ENCODE results near the gene CHCHD6. TPM values are rescaled to one million over a fixed set of nuclear protein-coding genes. Genes with fewer than 3 reads are reported as not detected.

The CHCHD6 gene
- total and polyA plus RNA-seq, 2 donors (not counting 3 experiments of a cell fraction or from before 2014, with no cell fraction given), result 8.4 to 10.1 TPM

DNA sequence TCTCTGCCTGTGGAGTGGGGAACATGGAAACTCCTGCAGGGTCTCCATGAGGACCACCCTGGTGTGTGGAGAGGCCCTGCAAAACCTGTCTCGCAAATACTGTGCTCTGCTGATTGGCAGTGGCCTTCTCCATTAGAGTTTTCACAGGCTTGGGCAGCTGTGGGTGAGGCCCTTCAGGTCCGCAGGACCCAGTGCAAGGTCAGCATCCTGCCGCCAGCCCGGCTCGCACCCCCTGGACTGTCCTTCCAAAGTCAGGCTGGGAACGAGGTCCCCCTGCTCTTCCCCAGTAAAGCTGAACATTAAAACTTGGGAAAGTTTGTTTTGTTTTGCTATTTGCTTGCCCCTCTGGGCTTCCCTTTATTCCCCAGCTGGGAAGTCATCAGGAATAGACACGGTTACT is 193.9 kb downstream of the CHCHD6 start:
- DNase-seq (ENCODE audit: low read depth, low spot score) (no peak), FAIRE-seq (no peak)
- Histone ChIP-seq H3K9ac (replicated peaks; ENCODE audit: extremely low read depth, insufficient read depth, low read length) (no peak overlapping the region), H2AFZ (ENCODE audit: low read depth, low read length) (no peak overlapping the region), H3K4me1 (ENCODE audit: control insufficient read depth, extremely low read depth, insufficient read depth, low read length) (no peaks in the 10 kb centered on the region), H3K79me2 (ENCODE audit: control insufficient read depth, insufficient read depth, low read length) (no peaks in the 10 kb centered on the region), H4K20me1 (replicated peaks; ENCODE audit: control insufficient read depth, extremely low read depth, insufficient read depth, low read length) (no peaks in the 10 kb centered on the region), H3K9me1 (replicated peaks; ENCODE audit: control insufficient read depth, extremely low read depth, insufficient read depth, low read length) (no peaks in the 10 kb centered on the region), H3K9me3 (replicated peaks; ENCODE audit: control insufficient read depth, insufficient read depth, low read length) (no peaks in the 10 kb centered on the region), H3K27ac (ENCODE audit: insufficient read depth, low read depth, low read length) (no peak overlapping the region), H3K36me3 (ENCODE audit: control insufficient read depth in 2 of 2, extremely low read depth in 1 of 2, insufficient read depth in 2 of 2, low read length in 2 of 2) (no peaks in the 10 kb centered on the region), H3K27me3 (ENCODE audit: control insufficient read depth in 2 of 2, insufficient read depth in 2 of 2, low read length in 2 of 2) (peaks cover 8 to 16% of the 10 kb centered on the region in 2 experiments), H3K4me2 (ENCODE audit: insufficient read depth, low read length) (no peak overlapping the region), H3K4me3 (replicated peaks in 1 of 3; ENCODE audit: insufficient read depth in 1 of 3, low read depth in 1 of 3, low read length in 3 of 3) (no peak overlapping the region)
- no TSS peak for BruUV-seq (replicated peaks)
- CTCF ChIA-PET, result interaction anchor here (1.0 to 2.2 kb wide), 3 partner anchors 11 to 146 kb away, joined by 3 to 5 read pairs (median 3); no protein-coding TSS in a partner anchor
- POLR2A ChIA-PET, result no interaction called here
- TF ChIP-seq, protein P1, sequence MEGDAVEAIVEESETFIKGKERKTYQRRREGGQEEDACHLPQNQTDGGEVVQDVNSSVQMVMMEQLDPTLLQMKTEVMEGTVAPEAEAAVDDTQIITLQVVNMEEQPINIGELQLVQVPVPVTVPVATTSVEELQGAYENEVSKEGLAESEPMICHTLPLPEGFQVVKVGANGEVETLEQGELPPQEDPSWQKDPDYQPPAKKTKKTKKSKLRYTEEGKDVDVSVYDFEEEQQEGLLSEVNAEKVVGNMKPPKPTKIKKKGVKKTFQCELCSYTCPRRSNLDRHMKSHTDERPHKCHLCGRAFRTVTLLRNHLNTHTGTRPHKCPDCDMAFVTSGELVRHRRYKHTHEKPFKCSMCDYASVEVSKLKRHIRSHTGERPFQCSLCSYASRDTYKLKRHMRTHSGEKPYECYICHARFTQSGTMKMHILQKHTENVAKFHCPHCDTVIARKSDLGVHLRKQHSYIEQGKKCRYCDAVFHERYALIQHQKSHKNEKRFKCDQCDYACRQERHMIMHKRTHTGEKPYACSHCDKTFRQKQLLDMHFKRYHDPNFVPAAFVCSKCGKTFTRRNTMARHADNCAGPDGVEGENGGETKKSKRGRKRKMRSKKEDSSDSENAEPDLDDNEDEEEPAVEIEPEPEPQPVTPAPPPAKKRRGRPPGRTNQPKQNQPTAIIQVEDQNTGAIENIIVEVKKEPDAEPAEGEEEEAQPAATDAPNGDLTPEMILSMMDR (IDR thresholded peaks at IDR 0.05; ENCODE audit: extremely low read depth in 1 of 2, insufficient read depth in 1 of 2, low read depth in 1 of 2, low read length in 2 of 2), result no peak
- TF ChIP-seq JUN (IDR thresholded peaks at IDR 0.05; ENCODE audit: borderline replicate concordance, insufficient read depth, insufficient read length, low read depth) (no peak), POLR2A (IDR thresholded peaks at IDR 0.05; ENCODE audit: low read depth, low read length) (no peak), EZH2 (IDR thresholded peaks at IDR 0.05; ENCODE audit: borderline replicate concordance, low read depth, low read length, severe bottlenecking) (no peak), MYC (IDR thresholded peaks at IDR 0.05; ENCODE audit: low read depth, low read length) (no peak), FOS (IDR thresholded peaks at IDR 0.05; ENCODE audit: borderline replicate concordance, insufficient read depth, low read length) (no peak), GATA2 (IDR thresholded peaks at IDR 0.05; ENCODE audit: insufficient read depth, insufficient read length, low read depth, low read length) (no peak), POLR2AphosphoS5 (IDR thresholded peaks at IDR 0.05; ENCODE audit: insufficient read depth, low read depth, low read length) (no peak)
- TF ChIP-seq, protein P2, sequence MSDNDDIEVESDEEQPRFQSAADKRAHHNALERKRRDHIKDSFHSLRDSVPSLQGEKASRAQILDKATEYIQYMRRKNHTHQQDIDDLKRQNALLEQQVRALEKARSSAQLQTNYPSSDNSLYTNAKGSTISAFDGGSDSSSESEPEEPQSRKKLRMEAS (IDR thresholded peaks at IDR 0.05; ENCODE audit: insufficient read depth, insufficient read length), result no peak
- intact Hi-C loops (cut with micrococcal nuclease), result no loop called here
- dilution Hi-C loops (cut with MboI; ENCODE audit: extremely low pct_ligation_motif_present, low sequenced_read_pairs), result no loop called here

Data from endothelial cell of umbilical vein (primary cell).